GM19372 (cell line): ENCODE results near the gene CERS5.
"Not testable (repeated sequence)": the region's sequence is repeated elsewhere in the genome, so short reads cannot be mapped to it uniquely, and the experiment has no call there.

ENCODE experiments used
- ATAC-seq: cut with Tn5 transposase; IDR thresholded peaks from one replicate; pipeline ENCODE4 v1.9.1; 2021; ENCODE audit warnings: mild to moderate bottlenecking, low read depth, moderate library complexity; ENCODE audit not compliant: unreplicated experiment

Gene CERS5

GRCh38 chr12:50104417-50105366, 62.5 kb downstream of the CERS5 start:
- no peak for ATAC-seq

GRCh38 chr12:50103767-50104321, 63.3 kb downstream of the CERS5 start, which contains the start of gene GPD1:
Gene GPD1, plus strand, starts transcription at chr12:50104008. Its CDS starts 43 bp downstream, at chr12:50104051.
- no peak for ATAC-seq

DNA sequence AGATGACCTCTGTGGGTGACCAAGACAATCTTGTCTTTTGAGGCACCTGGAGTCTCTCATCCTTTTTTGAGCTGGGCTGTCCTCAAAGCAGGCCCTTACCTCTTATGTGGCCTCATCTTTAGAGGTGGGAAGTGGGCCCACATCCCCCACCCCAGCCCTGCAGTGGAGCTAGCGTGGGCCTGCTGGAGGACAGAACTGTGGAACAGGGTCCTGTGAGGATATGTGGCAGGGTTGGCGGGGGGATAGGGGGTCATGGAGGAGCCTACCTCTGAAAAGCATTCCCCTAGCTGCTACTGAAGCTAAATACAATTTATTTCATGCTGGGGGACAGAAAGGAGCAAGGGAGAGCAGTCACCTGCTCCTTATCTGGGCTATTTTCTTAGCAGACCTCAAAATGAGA, 63.8 kb downstream of the CERS5 start:
- ATAC-seq: no peak

GRCh38 chr12:50102646-50103309, 64.4 kb downstream of the CERS5 start:
- no peak for ATAC-seq

GRCh38 chr12:50102131-50102531, 65.0 kb downstream of the CERS5 start:
- no peak for ATAC-seq

DNA sequence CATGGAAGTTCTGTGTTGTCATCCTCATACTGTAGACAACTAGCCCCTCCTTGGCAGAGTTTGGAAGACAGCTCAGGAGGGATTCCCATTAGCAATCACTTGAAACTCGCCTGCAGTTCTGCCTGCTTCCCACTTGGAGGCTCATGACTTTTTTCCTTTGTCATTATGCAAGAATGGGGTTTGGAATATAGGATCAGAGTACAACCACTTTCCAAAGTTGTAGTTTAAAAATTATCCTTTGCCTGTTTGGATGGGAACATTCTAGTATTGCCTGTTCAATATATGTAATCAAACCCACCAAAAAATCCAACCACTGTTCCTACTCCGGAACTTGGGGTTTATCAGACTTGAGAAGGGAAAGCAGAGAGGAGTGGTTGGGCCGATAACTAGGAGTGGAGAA, 65.5 kb downstream of the CERS5 start:
- ATAC-seq: no peak

DNA sequence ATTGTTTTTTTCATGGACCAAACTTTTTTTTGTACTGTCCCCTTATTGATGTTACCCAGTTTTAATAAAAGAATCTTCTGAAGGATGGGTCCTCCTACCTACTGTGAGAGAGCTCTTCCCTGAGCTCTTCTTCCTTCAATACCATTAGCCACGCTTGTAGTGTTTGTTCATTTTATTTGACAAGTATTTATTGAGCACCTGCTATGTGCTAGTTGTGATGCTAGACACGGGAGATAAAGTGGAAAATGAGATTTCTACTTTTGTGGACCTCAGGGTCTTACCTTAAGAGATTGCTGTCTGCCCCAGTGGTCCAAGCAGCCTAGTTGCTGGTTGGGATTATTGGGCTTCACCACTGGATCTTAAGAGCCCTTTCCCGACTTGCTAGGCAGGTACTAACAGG, 66.6 kb downstream of the CERS5 start:
- no peak for ATAC-seq

DNA sequence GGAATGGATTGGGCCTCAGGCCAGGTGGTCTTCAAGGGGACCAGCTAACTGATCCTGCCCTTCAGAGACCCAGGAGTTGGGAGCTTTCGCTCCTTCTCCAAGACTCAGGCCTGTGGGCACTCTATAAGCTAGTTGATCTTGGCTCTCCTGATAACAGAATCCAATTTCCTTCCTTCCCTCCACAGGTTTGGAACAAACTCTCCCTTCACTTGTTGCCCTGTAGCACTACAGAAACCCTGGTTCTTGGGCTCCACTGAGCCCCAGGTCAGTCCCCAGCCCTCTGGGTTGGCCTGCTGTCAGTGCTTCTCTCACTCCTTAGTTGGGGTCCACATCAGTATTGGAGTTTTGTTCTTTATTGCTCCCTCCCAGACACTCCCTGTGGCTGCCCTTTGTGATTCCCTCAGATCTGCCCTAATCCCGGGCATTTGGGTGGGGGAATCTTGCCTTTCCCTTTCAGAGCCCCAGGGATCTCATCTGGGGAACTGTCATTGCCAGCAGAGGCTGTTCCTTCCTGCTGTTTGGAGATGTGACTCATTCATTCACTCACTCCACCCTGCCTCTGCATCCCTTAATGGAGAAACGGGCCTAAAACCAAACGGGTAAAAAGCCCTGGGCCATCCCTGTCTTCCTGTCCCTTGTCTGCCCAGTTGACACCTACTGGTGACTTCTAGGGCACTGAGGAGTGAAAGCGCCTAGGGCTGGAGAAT, 67.7 kb downstream of the CERS5 start:
- no peak for ATAC-seq

DNA sequence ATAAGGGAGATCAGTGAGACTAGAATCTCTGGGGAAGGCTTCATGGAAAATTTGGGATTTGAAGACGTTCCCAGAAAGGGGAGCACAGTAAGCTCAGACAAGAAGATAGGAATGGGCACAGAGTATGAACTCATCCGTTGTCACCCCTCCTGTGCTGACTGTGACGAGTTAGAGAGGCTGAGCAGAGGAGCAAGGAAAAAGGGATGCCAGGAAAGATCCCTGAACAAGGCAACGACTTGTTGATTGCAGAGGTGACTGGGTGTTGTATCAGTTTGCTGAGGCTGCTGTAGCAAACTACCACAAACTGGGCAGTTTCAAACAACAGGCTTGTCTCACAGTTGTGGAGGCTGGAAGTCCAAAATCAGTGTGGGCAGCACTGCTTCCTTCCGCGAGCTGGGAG, 69.2 kb downstream of the CERS5 start:
- ATAC-seq: no peak

DNA sequence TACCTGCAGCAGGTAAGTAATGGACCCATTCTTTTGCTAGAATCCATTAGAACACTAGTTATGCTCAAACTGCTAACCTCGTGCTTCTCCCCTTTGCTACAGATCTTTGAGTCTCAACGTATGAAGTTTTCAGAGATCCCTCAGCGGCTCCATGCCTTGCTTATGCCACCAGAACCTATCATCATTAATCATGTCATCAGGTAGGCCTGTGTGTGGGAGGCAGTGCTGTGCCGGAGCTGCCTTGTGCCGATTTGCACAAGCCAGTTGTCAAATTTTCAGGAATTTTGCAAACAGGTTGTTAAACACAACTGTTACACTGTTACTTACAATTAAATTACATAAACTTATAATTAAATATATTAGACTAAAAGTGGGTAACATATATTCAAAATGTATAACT, 76.8 kb downstream of the CERS5 start:
- ATAC-seq: no peak

DNA sequence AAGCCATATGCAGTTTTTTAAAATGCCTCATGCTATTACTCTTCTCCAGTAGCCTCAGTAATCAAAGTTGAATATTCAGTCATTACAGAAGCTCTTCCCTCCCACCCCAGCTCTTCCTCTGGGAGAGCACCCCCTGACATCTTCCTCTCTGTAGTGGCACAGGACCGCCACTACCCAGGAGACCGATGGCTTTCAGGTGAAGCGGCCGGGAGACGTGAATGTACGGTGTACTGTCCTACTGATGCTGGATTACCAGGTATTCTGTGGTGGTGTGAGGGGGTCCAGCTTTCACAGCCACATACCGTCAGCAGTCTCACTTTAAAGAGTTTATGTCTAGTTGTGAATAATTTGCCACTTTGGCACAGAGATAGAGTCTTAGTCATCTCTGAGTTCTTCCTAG, 77.4 kb downstream of the CERS5 start:
- no peak for ATAC-seq

GRCh38 chr12:50088577-50089335, 78.4 kb downstream of the CERS5 start:
- no peak for ATAC-seq

DNA sequence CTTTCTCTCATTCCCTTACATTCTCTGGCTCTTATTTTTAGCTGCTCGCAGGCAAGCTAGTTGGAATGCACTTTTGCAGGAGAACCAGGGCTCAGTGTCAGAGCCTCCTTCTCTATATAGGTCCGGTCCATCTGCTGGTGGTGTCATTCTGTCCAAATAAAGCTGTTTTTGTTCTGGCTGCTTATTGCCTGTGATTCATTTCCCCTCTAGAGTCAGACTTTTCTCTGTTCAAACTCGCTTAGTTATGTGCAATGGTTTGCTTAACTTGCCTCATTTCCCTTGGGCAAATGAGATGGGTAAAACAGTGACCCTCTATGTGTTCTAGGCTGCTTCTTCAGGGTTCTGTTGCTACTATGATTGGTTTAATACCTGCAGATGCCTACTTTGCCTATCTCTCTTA, 79.2 kb downstream of the CERS5 start:
- no peak for ATAC-seq

DNA sequence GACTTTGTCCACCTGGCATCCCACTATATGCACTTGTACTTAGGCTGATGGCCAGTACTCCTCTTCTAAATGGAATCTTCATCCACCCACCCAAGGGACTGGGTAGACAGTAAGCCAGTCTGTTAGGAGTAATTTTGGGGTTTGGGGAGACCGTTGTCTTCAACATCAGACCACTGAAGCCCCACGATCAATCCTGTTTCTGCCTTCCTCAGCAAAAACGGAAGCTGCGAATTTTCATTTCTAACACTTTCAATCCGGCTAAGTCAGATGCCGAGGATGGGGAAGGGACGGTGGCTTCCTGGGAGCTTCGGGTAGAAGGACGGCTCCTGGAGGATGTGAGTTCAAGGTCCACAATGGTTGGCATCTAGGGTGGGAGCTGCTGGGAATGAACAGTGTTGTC, 80.0 kb downstream of the CERS5 start:
- no peak for ATAC-seq

DNA sequence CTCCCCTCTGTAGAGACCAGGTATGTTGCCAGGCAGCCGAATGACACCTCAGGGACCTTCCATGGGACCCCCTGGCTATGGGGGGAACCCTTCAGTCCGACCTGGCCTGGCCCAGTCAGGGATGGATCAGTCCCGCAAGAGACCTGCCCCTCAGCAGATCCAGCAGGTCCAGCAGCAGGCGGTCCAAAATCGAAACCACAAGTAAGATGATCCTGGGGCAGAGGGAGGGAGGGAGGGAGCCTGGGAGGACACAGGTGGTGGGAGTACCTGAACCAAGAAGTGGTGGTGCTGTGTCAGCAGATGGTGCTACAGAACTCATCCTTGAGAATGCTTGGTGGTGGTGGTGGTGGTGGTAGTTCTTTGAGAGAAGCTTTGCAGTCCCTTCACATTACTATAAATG, 81.0 kb downstream of the CERS5 start:
- ATAC-seq: no peak

DNA sequence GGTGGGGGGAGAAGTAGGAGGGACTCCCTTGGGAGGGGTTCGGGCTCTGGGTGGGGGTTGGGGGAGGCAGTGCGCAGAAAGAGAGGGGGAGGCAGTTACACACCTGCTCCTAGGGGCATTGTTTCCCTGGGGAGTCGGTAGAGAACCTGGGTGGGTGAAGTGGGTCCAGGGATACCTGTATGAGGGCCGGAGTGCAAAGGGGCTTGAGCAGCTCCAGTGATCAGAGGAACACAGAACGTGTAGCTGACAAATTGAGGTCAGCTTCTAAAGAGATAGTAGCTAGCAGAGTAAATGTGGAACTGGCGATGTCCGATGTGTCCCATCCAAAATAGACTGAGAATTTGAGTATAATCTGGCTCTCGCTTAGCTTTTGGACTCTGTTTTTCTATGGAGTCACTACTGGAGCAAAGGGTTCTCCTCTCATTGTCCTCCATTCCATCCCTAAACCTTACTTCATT, 81.5 kb downstream of the CERS5 start:
- ATAC-seq: no peak

DNA sequence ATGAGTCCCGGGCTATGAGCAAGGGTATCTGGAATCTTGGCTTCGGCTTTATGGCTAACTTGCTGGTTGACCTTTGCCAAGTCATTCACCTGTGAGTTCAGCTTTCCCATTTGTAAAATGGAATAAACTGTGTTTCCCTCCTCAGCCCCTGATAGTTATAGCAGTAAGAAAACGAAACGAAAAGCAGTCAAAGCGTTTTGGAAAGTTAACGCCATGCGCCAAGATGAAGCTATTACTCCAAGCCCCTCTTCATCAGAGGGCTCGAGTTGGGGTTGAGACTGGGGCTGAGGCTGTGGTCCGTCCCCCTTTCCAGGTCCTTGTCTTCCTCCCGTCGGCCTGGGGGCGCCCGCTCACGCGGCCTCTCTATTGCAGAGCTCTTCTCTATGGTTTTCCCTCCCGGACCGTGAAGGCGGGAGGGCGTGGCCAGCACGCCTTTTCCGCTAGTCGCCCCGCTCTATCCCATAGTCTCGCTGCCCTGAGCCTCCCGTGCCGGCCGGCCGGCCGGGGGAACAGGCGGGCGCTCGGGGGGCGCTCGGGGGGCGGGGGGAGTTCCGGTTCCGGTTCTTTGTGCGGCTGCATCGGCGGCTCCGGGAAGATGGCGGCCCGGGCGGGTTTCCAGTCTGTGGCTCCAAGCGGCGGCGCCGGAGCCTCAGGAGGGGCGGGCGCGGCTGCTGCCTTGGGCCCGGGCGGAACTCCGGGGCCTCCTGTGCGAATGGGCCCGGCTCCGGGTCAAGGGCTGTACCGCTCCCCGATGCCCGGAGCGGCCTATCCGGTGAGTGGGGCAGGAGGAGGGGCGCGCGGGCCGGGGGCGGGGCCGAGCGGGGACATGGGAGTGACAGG, 82.2 kb downstream of the CERS5 start, which contains the start of gene SMARCD1:
Gene SMARCD1 (plus strand): TSS at position 568 of the 840 bp plus-strand sequence. CDS start 28 bp downstream, at position 596.
- ATAC-seq: peak; percentile 85

- not testable (repeated sequence) for ATAC-seq
Observed at GRCh38 chr12:50084409-50084774, 82.8 kb downstream of the CERS5 start.

DNA sequence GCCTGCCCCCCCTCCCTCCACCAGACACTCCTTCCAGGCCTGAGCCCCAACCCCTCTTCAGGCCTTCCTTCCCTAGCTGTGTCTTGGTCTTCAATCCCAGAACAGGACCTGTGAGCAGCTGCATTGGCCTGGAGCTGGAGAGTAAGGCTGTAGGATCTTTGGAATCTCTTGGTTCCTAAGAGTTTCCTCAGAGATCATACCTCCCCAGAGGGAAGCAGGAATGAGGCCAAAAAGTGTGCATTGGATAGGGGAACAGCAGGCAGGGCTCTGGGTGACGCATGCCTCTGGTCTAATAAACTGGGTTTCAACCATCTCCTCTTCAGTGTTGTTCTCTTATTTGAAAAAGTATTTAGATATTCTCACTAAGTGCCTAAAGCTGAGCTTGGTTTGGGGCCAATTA, 83.9 kb downstream of the CERS5 start:
- no peak for ATAC-seq
